ENCODE data around the gene TAF5. TPM values are rescaled to one million over a fixed set of nuclear protein-coding genes. Genes with fewer than 3 reads are reported as not detected.

TAF5 gene
- total and polyA plus RNA-seq, 10 of the 15 experiments (the other 5 are each of a cell fraction or from before 2014, with no cell fraction given): 3.7 to 9.2 (median 7.3) TPM

GRCh38 chr10:103429647-103430046 lies 61.9 kb downstream of the TAF5 start:
- Histone ChIP-seq H3K27me3 (replicated peaks in 1 of 2; ENCODE audit: control insufficient read depth in 2 of 2, insufficient read depth in 2 of 2, low read length in 1 of 2) (no peaks in the 10 kb centered on the region), H3K27ac (ENCODE audit: control insufficient read depth, insufficient read depth) (no peak overlapping the region), H4K20me1 (ENCODE audit: control insufficient read depth, insufficient read depth) (no peaks in the 10 kb centered on the region), H3K9ac (ENCODE audit: control insufficient read depth, insufficient read depth, low read length) (no peak overlapping the region), H3K4me2 (ENCODE audit: control insufficient read depth, insufficient read depth) (no peak overlapping the region), H2AFZ (ENCODE audit: control insufficient read depth, low read depth, low read length) (no peak overlapping the region), H3K36me3 (ENCODE audit: control insufficient read depth in 2 of 2, insufficient read depth in 2 of 2, low read length in 1 of 2) (peaks cover 20 to 53% of the 10 kb centered on the region in 2 experiments), H3K79me2 (ENCODE audit: control insufficient read depth, insufficient read depth, low read length) (no peaks in the 10 kb centered on the region), H3K9me3 (replicated peaks; ENCODE audit: control insufficient read depth, insufficient read depth, low read length) (no peaks in the 10 kb centered on the region), H3K4me1 (ENCODE audit: control insufficient read depth, insufficient read depth, low read length) (no peaks in the 10 kb centered on the region), H3K4me3 (no peak overlapping the region)
- CTCF ChIA-PET: no interaction called here
- RAD21 ChIA-PET (ENCODE audit: unreplicated experiment): no interaction called here
- POLR2A ChIA-PET: no interaction called here
- ATAC-seq: no peak
- FAIRE-seq: no peak
- intact Hi-C loops (cut with micrococcal nuclease; ENCODE audit: unreplicated experiment): no loop called here
- in situ Hi-C loops (cut with MboI): no loop called here
- BruUV-seq (replicated peaks): no TSS peak
- WGBS (ENCODE audit: insufficient coverage, insufficient replicate concordance, low lambda C conversion rate, missing lambda C conversion rate): 93% methylated on average over 5 of the region's 5 CpGs
- no peak for DNase-seq (ENCODE audit: low read depth, low spot score)
- SMC1A ChIA-PET (ENCODE audit: uncharacterized antibody, unreplicated experiment): no interaction called here
- no peak for TF ChIP-seq EZH2 (IDR thresholded peaks at IDR 0.05; ENCODE audit: borderline replicate concordance, control insufficient read depth, low read depth, low read length)
- no peak for TF ChIP-seq YBX1 (IDR thresholded peaks at IDR 0.05)
- no peak for TF ChIP-seq SP1 (IDR thresholded peaks at IDR 0.05; ENCODE audit: low read depth, low read length)
- TF ChIP-seq ZBTB11 (CRISPR knock-in tag; IDR thresholded peaks at IDR 0.05): no peak
- TF ChIP-seq PML (IDR thresholded peaks at IDR 0.05; ENCODE audit: low read length): no peak
- no peak for TF ChIP-seq LARP7 (IDR thresholded peaks at IDR 0.05)
- TF ChIP-seq NFXL1 (IDR thresholded peaks at IDR 0.05; ENCODE audit: borderline replicate concordance): no peak
- TF ChIP-seq SUPT20H (IDR thresholded peaks at IDR 0.05; ENCODE audit: borderline replicate concordance, control insufficient read depth, low read depth, low read length): no peak
- TF ChIP-seq FOS (IDR thresholded peaks at IDR 0.05; ENCODE audit: borderline replicate concordance, extremely low read depth, insufficient read length): no peak
- TF ChIP-seq ZNF592 (IDR thresholded peaks at IDR 0.05): no peak
- TF ChIP-seq ZBTB33 (IDR thresholded peaks at IDR 0.05): no peak
- TF ChIP-seq BCLAF1 (IDR thresholded peaks at IDR 0.05): no peak
- no peak for TF ChIP-seq POLR2AphosphoS2 (IDR thresholded peaks at IDR 0.05; ENCODE audit: low read depth, low read length)
